IMR-90 (cell line): ENCODE measurements around the gene DCAF6. TPM values are rescaled to one million over a fixed set of nuclear protein-coding genes. Genes with fewer than 3 reads are reported as not detected.

Source experiments
- ATAC-seq: fragments of 200-7000 bp; cut with Tn5 transposase; 2 replicates; pipeline ENCODE4 v1.9.1; 2020; ENCODE audit warnings: low read depth, mild to moderate bottlenecking, moderate library complexity
- BruUV-seq: library from RNA; stranded (reverse); fragments of 400-500 nt; replicated peaks from 2 replicates; lab custom pipeline; 2021; lab: Mats Ljungman, UMichigan
- CTCF ChIA-PET: fragments of 300-600 bp; formaldehyde crosslinking; extraction: SDS; loops from one replicate; lab custom pipeline; 2021; ENCODE audit warnings: antibody characterized with exemption; lab: Yijun Ruan, JAX
- POLR2A ChIA-PET: fragments of 300-600 bp; sonication (Branson Sonifier 250); formaldehyde crosslinking; loops from one replicate; lab custom pipeline; 2022; ENCODE audit warnings: antibody characterized with exemption; ENCODE audit not compliant: unreplicated experiment; lab: Charles Lee
- DNase-seq: peaks from one replicate; pipeline ENCODE4 v3.0.0; 2013
- H2AFZ ChIP-seq: replicated peaks from 2 replicates; pipeline ENCODE3; 2013; ENCODE audit warnings: low read length, mild to moderate bottlenecking; ENCODE audit not compliant: poor library complexity
- H2AK5ac ChIP-seq: 2 replicates; pipeline ENCODE4 v1.6.1; 2013; ENCODE audit warnings: low read depth, low read length, inconsistent platforms
- H2AK9ac ChIP-seq: replicated peaks from 2 replicates; pipeline ENCODE3; 2013; ENCODE audit warnings: mild to moderate bottlenecking, low read depth, low read length, moderate library complexity; ENCODE audit not compliant: poor library complexity
- H2BK120ac ChIP-seq: 2 replicates; pipeline ENCODE4 v1.6.1; 2013; ENCODE audit warnings: low read depth, low read length, inconsistent platforms
- H2BK15ac ChIP-seq: 3 replicates; pipeline ENCODE4 v1.6.1; 2013; ENCODE audit warnings: low read depth, low read length, inconsistent platforms
- H2BK20ac ChIP-seq: 2 replicates; pipeline ENCODE4 v1.6.1; 2013; ENCODE audit warnings: low read depth, mild to moderate bottlenecking, inconsistent platforms, low read length, moderate library complexity
- H2BK5ac ChIP-seq: 2 replicates; pipeline ENCODE4 v1.6.1; 2013; ENCODE audit warnings: mild to moderate bottlenecking, low read depth, low read length, inconsistent platforms; ENCODE audit not compliant: poor library complexity, severe bottlenecking
- H3K14ac ChIP-seq: replicated peaks from 2 replicates; pipeline ENCODE4 v1.6.1; 2013; ENCODE audit warnings: low read depth, low read length, inconsistent platforms
- H3K18ac ChIP-seq: 2 replicates; pipeline ENCODE4 v1.6.1; 2013; ENCODE audit warnings: low read depth, low read length, control low read depth
- H3K23ac ChIP-seq: 2 replicates; pipeline ENCODE4 v1.6.1; 2013; ENCODE audit warnings: low read depth, low read length, inconsistent platforms
- H3K27ac ChIP-seq: 2 replicates; pipeline ENCODE4 v1.5.1; 2013; ENCODE audit warnings: mild to moderate bottlenecking, control low read depth, low read length; ENCODE audit not compliant: insufficient read depth
- H3K27me3 ChIP-seq: 2 replicates; pipeline ENCODE4 v1.6.1; 2013; ENCODE audit warnings: low read length; ENCODE audit not compliant: control insufficient read depth, insufficient read depth
- H3K36me3 ChIP-seq: 2 replicates; pipeline ENCODE4 v1.6.1; 2013; ENCODE audit warnings: low read length, mixed read lengths; ENCODE audit not compliant: control insufficient read depth, insufficient read depth
- H3K4ac ChIP-seq: 2 replicates; pipeline ENCODE4 v1.6.1; 2013; ENCODE audit warnings: low read depth, low read length, inconsistent platforms
- H3K4me1 ChIP-seq: 2 replicates; pipeline ENCODE4 v1.6.1; 2013; ENCODE audit warnings: low read length, mixed read lengths; ENCODE audit not compliant: control insufficient read depth, insufficient read depth
- H3K4me2 ChIP-seq: 2 replicates; pipeline ENCODE4 v1.6.1; 2013; ENCODE audit warnings: low read depth, mild to moderate bottlenecking, control low read depth, low read length, moderate library complexity
- H3K4me3 ChIP-seq: 2 replicates; pipeline ENCODE4 v1.5.1; 2013; ENCODE audit warnings: low read depth, mild to moderate bottlenecking, control low read depth, low read length, moderate library complexity; ENCODE audit not compliant: insufficient read depth
- H3K56ac ChIP-seq: 2 replicates; pipeline ENCODE4 v1.6.1; 2013; ENCODE audit warnings: low read length, inconsistent platforms; ENCODE audit not compliant: insufficient read depth; ENCODE audit errors: extremely low read depth
- H3K79me1 ChIP-seq, 2 experiments: 2 replicates each; pipeline ENCODE4 v1.6.1; 2013; ENCODE audit warnings: low read length in 2 of 2, inconsistent platforms in 1 of 2, low read depth in 1 of 2
- H3K9ac ChIP-seq: 2 replicates; pipeline ENCODE4 v1.6.1; 2013; ENCODE audit warnings: low read depth, low read length, control low read depth
- H3K9me1 ChIP-seq: 2 replicates; pipeline ENCODE4 v1.6.1; 2013; ENCODE audit warnings: low read length, inconsistent platforms; ENCODE audit not compliant: insufficient read depth
- H3K9me3 ChIP-seq: 2 replicates; pipeline ENCODE4 v1.6.1; 2013; ENCODE audit warnings: low read length; ENCODE audit not compliant: control insufficient read depth, insufficient read depth
- H4K20me1 ChIP-seq: 2 replicates; pipeline ENCODE4 v1.6.1; 2013; ENCODE audit warnings: low read length, inconsistent platforms; ENCODE audit not compliant: insufficient read depth
- H4K5ac ChIP-seq: 2 replicates; pipeline ENCODE4 v1.6.1; 2013; ENCODE audit warnings: mild to moderate bottlenecking, low read depth, low read length, control low read depth
- H4K8ac ChIP-seq, 2 experiments: 2 replicates each; pipeline ENCODE4 v1.6.1; 2013; ENCODE audit warnings: low read depth in 2 of 2, low read length in 2 of 2, control low read depth in 1 of 2, inconsistent platforms in 1 of 2
- H4K91ac ChIP-seq: 2 replicates; pipeline ENCODE4 v1.6.1; 2013; ENCODE audit warnings: low read depth, low read length, inconsistent platforms; ENCODE audit not compliant: insufficient read depth
- BHLHE40 ChIP-seq: fragments of 150-350 bp; IDR thresholded peaks from 2 replicates; pipeline ENCODE4 v1.6.1; 2016; ENCODE audit warnings: mild to moderate bottlenecking, low read depth, low read length
- CEBPB ChIP-seq: IDR thresholded peaks from 2 replicates; pipeline ENCODE4 v1.6.1; 2012; ENCODE audit warnings: low read depth, low read length, improper control_type of control experiment
- CHD1 ChIP-seq: IDR thresholded peaks from 2 replicates; pipeline ENCODE4 v1.6.1; 2012; ENCODE audit warnings: low read depth, low read length, improper control_type of control experiment
- FOS ChIP-seq: fragments of 150-350 bp; IDR thresholded peaks from 2 replicates; pipeline ENCODE4 v1.6.1; 2016; ENCODE audit warnings: low read depth, low read length
- MAZ ChIP-seq: IDR thresholded peaks from 2 replicates; pipeline ENCODE4 v1.6.1; 2012; ENCODE audit warnings: low read depth, mild to moderate bottlenecking, low read length, improper control_type of control experiment, moderate library complexity, borderline replicate concordance
- MXI1 ChIP-seq: IDR thresholded peaks from 2 replicates; pipeline ENCODE4 v1.6.1; 2012; ENCODE audit warnings: low read depth, mild to moderate bottlenecking, low read length, moderate library complexity, borderline replicate concordance
- NFE2L2 ChIP-seq: fragments of 150-350 bp; IDR thresholded peaks from 2 replicates; pipeline ENCODE4 v1.6.1; 2016; ENCODE audit warnings: low read depth, mild to moderate bottlenecking, low read length
- RAD21 ChIP-seq: IDR thresholded peaks from 2 replicates; pipeline ENCODE4 v1.6.1; 2012; ENCODE audit warnings: low read length, improper control_type of control experiment
- RFX5 ChIP-seq: IDR thresholded peaks from 2 replicates; pipeline ENCODE4 v1.8.0; 2012; ENCODE audit warnings: low read depth, mild to moderate bottlenecking, low read length, moderate library complexity
- SMC3 ChIP-seq: fragments of 150-350 bp; IDR thresholded peaks from 2 replicates; pipeline ENCODE4 v1.6.1; 2016; ENCODE audit warnings: low read depth, mild to moderate bottlenecking, antibody characterized with exemption, low read length, moderate library complexity
- WGBS, 2 experiments: methylation state at CpG; one replicate each; pipeline versions ENCODE4 v1.1.5 to v1.1.7; 2013; ENCODE audit warnings: missing lambda C conversion rate in 2 of 2; ENCODE audit not compliant: insufficient read length in 1 of 2; ENCODE audit errors: extremely low coverage in 2 of 2; 5-methylcytosine and 5-hydroxymethylcytosine counted together
- dilution Hi-C: fragments of 300-500 bp; cut with HindIII; formaldehyde crosslinking; loops from one replicate; pipeline ENCODE4 v1.14.3; 2018; ENCODE audit warnings: low sequenced_read_pairs; ENCODE audit not compliant: unreplicated experiment
- in situ Hi-C: fragments of 300-500 bp; cut with MboI; formaldehyde crosslinking; loops from 3 replicates; pipeline ENCODE4 v1.14.3; 2019; ENCODE audit warnings: low sequenced_read_pairs, inconsistent platforms, mixed read lengths
- intact Hi-C: fragments of 100-400 bp; cut with micrococcal nuclease; formaldehyde crosslinking; loops from 2 replicates; pipeline ENCODE4 v1.10.0; 2022
- polyA plus RNA-seq, 3 experiments: library from polyadenylated mRNA; depleted of rRNA; stranded (reverse); fragments of >200 nt; gene quantifications; 2 replicates each; pipeline ENCODE4 v1.2.3, GENCODE V29; 2012; ENCODE audit warnings: low replicate concordance in 1 of 3
- total RNA-seq: library from RNA; depleted of rRNA; stranded (reverse); fragments of >200 nt; gene quantifications from 2 replicates; pipeline ENCODE4 v1.2.3, GENCODE V29; 2012
- TF ChIP-seq, protein P1 (sequence below): fragments of 150-350 bp; IDR thresholded peaks from 2 replicates; pipeline ENCODE4 v1.6.1; 2017; ENCODE audit warnings: mild to moderate bottlenecking, antibody characterized with exemption, low read length, low read depth
- TF ChIP-seq, protein P2 (sequence below): fragments of 150-350 bp; IDR thresholded peaks from 2 replicates; pipeline ENCODE4 v1.6.1; 2016; ENCODE audit warnings: low read depth, mild to moderate bottlenecking, low read length, moderate library complexity, borderline replicate concordance

DCAF6 gene
- total and polyA plus RNA-seq, 2 of the 4 experiments (the other 2 are of a cell fraction): 60.4 to 88.7 TPM

DNA sequence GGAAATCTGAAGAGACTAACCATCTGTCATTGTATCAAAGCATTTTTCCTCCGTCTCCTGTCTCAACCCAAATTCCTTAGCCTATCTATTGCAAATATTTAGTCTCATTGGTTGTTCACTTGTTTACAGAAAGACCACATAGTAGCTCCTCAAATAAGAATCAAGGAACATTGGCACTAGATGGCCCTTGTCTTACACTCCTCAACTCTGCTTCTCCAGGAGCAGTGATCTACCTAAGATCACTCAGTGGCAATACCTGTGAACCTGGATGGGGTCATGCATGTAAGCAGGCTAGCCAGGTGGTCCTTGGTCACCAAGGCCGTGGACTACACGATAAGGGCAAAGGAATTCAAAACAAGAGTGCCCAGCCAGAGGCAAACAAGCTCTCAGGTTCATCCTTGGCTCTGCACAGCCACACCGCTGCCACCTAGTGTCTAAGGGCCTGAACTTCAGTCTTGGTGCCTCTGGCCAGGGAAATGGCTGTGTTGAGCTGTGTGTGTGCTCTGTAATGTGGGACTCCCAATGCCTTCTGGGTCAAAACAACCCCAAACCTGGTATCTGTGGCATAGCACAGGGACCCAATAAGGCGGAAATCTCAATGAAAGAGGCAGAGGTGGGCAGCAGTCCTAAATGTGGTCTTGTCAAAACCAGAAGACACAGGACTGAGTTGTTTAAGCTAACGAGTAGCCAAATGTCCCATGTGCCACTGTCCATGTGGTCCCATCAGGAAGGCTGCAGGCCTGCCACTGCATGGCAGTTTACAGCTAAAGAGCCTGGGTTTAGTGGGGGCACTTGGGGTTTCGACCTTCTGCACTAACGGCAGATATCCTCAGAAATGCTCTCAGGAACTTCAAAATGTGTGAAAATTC, 145.8 kb downstream of the DCAF6 start:
- Histone ChIP-seq H3K79me1 (peaks cover 0 to 49% of the 10 kb centered on the region in 2 experiments; a peak in 2 of 4 replicates), H3K36me3 (peaks cover 17% of the 10 kb centered on the region), H2BK20ac (peak overlapping the region; percentile 66; the same call in 1 of the 2 replicates), H4K5ac (no peak overlapping the region), H4K91ac (no peak overlapping the region), H3K9me1 (peaks cover 17% of the 10 kb centered on the region), H2AK5ac (peak overlapping the region; percentile 67), H3K56ac (no peak overlapping the region), H2BK15ac (peak overlapping the region; percentile 39; the same call in 2 of the 3 replicates), H2BK5ac (peak overlapping the region; percentile 84), H3K14ac (peak overlapping the region; percentile 80; the same call in 1 of the 2 replicates), H2BK120ac (peak overlapping the region; percentile 48; the same call in 1 of the 2 replicates), H3K23ac (peak overlapping the region; percentile 72; the same call in 1 of the 2 replicates), H3K4ac (peak overlapping the region; percentile 37), H3K4me2 (no peak overlapping the region), H3K27ac (no peak overlapping the region), H4K20me1 (peaks cover 19% of the 10 kb centered on the region; the same call in 1 of the 2 replicates), H4K8ac (peak overlapping the region in 1 of 2 experiments; percentile 62; a peak in 1 of 4 replicates), H3K4me3 (no peak overlapping the region), H3K9me3 (no peaks in the 10 kb centered on the region), H3K4me1 (peaks cover 9% of the 10 kb centered on the region; the same call in 1 of the 2 replicates), H2AK9ac (peak overlapping the region; percentile 60), H3K9ac (no peak overlapping the region), H3K18ac (no peak overlapping the region), H3K27me3 (no peaks in the 10 kb centered on the region), H2AFZ (peak overlapping the region; percentile 46)
- WGBS, 2 experiments: no CpG with 5 or more reads among the region's 8 CpGs
- POLR2A ChIA-PET: no interaction called here
- ATAC-seq: peak; percentile 89
- intact Hi-C loops (loop anchor here (1.0 to 5.0 kb wide), 4 partner anchors 55 to 361 kb away; partner anchors contain the start of genes DCAF6, GPR161, MPC2 and MPZL1), dilution Hi-C loops (no loop called here), in situ Hi-C loops (loop anchor here (10.0 kb wide), 1 partner anchor 367 kb away; no protein-coding TSS in a partner anchor)
- CTCF ChIA-PET: interaction anchor here (0.6 to 3.5 kb wide), 27 partner anchors 10 to 373 kb away, joined by 3 to 12 read pairs (median 4); partner anchors contain the start of gene MPC2
- TSS peak; percentile 48 for BruUV-seq
- peak; percentile 79 for DNase-seq
- TF ChIP-seq NFE2L2: no peak
- peak; percentile 78 for TF ChIP-seq RAD21
- TF ChIP-seq, protein P1, sequence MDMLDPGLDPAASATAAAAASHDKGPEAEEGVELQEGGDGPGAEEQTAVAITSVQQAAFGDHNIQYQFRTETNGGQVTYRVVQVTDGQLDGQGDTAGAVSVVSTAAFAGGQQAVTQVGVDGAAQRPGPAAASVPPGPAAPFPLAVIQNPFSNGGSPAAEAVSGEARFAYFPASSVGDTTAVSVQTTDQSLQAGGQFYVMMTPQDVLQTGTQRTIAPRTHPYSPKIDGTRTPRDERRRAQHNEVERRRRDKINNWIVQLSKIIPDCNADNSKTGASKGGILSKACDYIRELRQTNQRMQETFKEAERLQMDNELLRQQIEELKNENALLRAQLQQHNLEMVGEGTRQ: no peak
- TF ChIP-seq CEBPB: no peak
- no peak for TF ChIP-seq MXI1
- no peak for TF ChIP-seq FOS
- TF ChIP-seq MAZ: no peak
- TF ChIP-seq, protein P2, sequence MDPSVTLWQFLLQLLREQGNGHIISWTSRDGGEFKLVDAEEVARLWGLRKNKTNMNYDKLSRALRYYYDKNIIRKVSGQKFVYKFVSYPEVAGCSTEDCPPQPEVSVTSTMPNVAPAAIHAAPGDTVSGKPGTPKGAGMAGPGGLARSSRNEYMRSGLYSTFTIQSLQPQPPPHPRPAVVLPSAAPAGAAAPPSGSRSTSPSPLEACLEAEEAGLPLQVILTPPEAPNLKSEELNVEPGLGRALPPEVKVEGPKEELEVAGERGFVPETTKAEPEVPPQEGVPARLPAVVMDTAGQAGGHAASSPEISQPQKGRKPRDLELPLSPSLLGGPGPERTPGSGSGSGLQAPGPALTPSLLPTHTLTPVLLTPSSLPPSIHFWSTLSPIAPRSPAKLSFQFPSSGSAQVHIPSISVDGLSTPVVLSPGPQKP: no peak
- TF ChIP-seq CHD1: no peak
- TF ChIP-seq SMC3: peak; percentile 65
- no peak for TF ChIP-seq BHLHE40
- no peak for TF ChIP-seq RFX5
